Stimulated activated CD4-positive, alpha-beta T cell treated with anti-CD3 and anti-CD28 coated beads, Interleukin-4, amount 100 ng/mL, for 4 hours (primary cell): ENCODE measurements around the gene MAP7D2.
"Not testable (repeated sequence)": the region's sequence is repeated elsewhere in the genome, so short reads cannot be mapped to it uniquely, and the experiment has no call there.

ENCODE experiments used
- DNase-seq, 2 experiments: peaks; one replicate each; pipeline ENCODE4 v3.0.0-alpha.2; 2020

MAP7D2 gene

GRCh38 chrX:20116577-20117240, at the start of gene MAP7D2:
TSS of gene MAP7D2 (minus strand) at chrX:20116907. CDS start at chrX:20116879, 28 bp downstream.
- no peak for DNase-seq

- not testable (repeated sequence) for DNase-seq
These were observed 45.8 kb upstream of the MAP7D2 start for GRCh38 chrX:20162516-20162915.

GRCh38 chrX:20159797-20160385, 43.2 kb upstream of the MAP7D2 start:
- no peak for DNase-seq

GRCh38 chrX:20151689-20152088, 35.0 kb upstream of the MAP7D2 start:
- DNase-seq, result no peak

GRCh38 chrX:20149326-20149725, 32.6 kb upstream of the MAP7D2 start:
- DNase-seq, result no peak

GRCh38 chrX:20147561-20147960, 30.9 kb upstream of the MAP7D2 start:
- DNase-seq, result no peak

- no peak for DNase-seq
These were observed 27.8 kb upstream of the MAP7D2 start for GRCh38 chrX:20144491-20144890.

GRCh38 chrX:20143561-20143960, 26.9 kb upstream of the MAP7D2 start:
- DNase-seq, result no peak

GRCh38 chrX:20143111-20143510, 26.4 kb upstream of the MAP7D2 start:
- DNase-seq, result no peak

GRCh38 chrX:20141281-20142220, 24.8 kb upstream of the MAP7D2 start, which contains the start of gene EIF1AX:
TSS of gene EIF1AX (minus strand) at chrX:20141838. CDS start at chrX:20141640, 198 bp downstream.
- DNase-seq, result peak; percentile 86 to 96

GRCh38 chrX:20140420-20140819, 23.7 kb upstream of the MAP7D2 start:
- no peak for DNase-seq

GRCh38 chrX:20139966-20140365, 23.3 kb upstream of the MAP7D2 start:
- DNase-seq, result no peak

- no peak for DNase-seq
These were observed 19.2 kb upstream of the MAP7D2 start for GRCh38 chrX:20135944-20136343.

- no peak for DNase-seq
These were observed 16.0 kb upstream of the MAP7D2 start for GRCh38 chrX:20132666-20133065.

GRCh38 chrX:20130357-20130756, 13.7 kb upstream of the MAP7D2 start:
- DNase-seq, result no peak

GRCh38 chrX:20129547-20129946, 12.8 kb upstream of the MAP7D2 start:
- no peak for DNase-seq

- DNase-seq, result no peak
These were observed 12.0 kb upstream of the MAP7D2 start for GRCh38 chrX:20128670-20129069.

GRCh38 chrX:20127440-20127839, 10.7 kb upstream of the MAP7D2 start:
- not testable (repeated sequence) for DNase-seq

- not testable (repeated sequence) for DNase-seq
These were observed 10.1 kb upstream of the MAP7D2 start for GRCh38 chrX:20126833-20127232.

GRCh38 chrX:20124964-20125363, 8.3 kb upstream of the MAP7D2 start:
- DNase-seq, result no peak

- no peak for DNase-seq
These were observed 1.5 kb upstream of the MAP7D2 start for GRCh38 chrX:20118065-20118824.

GRCh38 chrX:20116087-20116576, 575 bp downstream of the MAP7D2 start:
- no peak for DNase-seq
